ENCODE measurements around the gene RNF2.

GRCh38 chr1:185042737-185043136 is 2.6 kb upstream of the RNF2 start:
- TF ChIP-seq CTCF (IDR thresholded peaks at IDR 0.05) (no peak), POLR2A (IDR thresholded peaks at IDR 0.05) (no peak)
